GM21390 (cell line): ENCODE measurements around the gene SLC35F5.
"Not testable (repeated sequence)": the region's sequence is repeated elsewhere in the genome, so short reads cannot be mapped to it uniquely, and the experiment has no call there.

Source experiments
- ATAC-seq: cut with Tn5 transposase; IDR thresholded peaks from one replicate; pipeline ENCODE4 v1.9.1; 2021; ENCODE audit not compliant: unreplicated experiment

Gene SLC35F5

GRCh38 chr2:113755835-113756354 lies 547 bp downstream of the SLC35F5 start:
- ATAC-seq, result peak; percentile 43

DNA sequence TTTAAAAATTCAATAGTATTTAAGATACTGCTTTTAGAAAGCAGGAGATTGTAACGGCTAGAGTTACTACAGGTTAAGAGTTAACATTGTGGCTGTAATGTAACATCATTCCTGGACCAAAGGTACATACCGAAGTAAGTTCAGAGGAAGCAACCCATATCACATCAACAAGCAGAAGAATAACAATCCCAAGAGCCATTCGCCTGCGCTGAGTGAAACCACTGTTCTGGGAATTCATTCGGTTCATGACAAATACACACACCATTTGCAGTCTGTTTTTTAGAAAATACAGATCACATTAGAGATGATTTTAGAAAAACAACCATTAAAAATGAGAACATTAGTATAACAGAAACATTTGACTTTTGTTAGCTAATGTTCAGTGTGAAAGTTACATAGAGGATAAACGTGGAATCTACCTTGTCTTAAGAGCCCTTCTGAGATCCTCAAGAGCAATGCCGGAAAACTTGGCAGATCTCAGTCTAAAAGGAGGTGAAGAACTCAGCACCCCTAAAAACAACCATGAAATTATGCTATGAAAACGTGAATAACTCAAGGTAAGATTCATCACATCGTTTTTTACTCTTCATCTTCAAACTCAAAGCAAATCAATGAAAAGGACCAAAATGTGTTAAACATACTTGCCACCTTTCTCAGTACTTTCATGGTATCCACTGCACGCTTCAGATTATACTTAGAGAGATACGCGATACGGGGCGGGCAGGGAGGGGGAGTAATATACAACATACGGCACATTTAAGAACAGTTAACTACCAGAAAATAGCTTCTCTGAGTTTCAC lies 1.2 kb downstream of the SLC35F5 start:
- ATAC-seq, result no peak

- ATAC-seq, result no peak
Observed at GRCh38 chr2:113754160-113754559, 2.3 kb downstream of the SLC35F5 start.

DNA sequence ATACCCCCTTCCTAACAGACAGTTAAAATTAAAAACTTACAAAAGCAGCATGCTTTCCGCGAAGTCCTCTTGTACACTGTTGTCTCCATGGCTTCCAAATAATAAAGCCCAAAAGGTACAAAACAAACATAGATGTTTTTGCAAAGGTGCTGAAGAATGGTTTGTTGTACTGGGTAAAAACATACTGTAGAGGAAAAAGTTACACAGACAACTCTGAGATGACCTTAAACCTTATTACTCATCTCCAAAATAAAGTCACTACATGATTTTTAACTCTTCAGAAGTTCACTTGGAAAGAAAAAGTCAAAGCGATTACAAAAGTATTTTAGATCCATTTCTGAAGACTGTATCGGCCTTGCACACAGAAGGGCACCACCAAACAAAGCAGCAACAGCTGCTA lies 6.1 kb downstream of the SLC35F5 start:
- no peak for ATAC-seq

DNA sequence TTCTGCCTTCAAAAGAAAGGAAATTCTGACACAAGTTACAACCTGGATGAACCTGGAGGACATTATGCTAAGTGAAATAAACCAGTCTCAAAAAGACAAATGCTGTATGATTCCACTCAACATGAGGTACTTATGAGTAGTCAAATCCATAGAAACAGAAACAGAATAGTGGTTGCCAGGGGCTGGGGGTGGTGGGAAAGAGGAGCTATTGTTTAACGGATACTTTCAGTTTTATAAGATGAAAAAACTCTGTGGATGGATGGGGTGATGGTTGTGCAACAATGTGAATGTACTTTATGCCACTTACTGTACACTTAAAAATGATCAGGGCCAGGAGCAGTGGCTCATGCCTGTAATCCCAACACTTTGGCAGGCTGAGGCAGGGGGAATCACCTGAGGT lies 15.4 kb downstream of the SLC35F5 start:
- no peak for ATAC-seq

- no peak for ATAC-seq
Observed at GRCh38 chr2:113739849-113740248, 16.6 kb downstream of the SLC35F5 start.

DNA sequence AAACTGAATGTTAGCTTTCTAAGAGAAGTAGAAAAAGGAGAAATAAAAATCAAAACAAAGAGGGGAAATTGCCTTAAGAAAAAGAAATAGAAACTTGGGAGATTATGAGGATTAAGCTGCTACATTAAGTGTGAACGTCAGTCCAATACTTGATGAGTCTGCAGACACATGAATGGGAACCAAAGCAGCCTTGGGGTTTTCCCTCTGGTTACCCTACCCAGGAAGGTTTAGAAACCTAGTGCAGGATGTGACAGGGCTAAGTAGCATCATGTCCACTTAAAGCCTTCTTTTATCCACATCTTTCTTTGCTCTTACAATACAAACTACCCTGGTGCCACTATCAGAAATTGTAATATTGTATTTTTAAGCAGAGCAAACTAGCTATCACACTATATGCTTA lies 22.3 kb downstream of the SLC35F5 start:
- ATAC-seq, result peak; percentile 84

- no peak for ATAC-seq
Observed at GRCh38 chr2:113724010-113724409, 32.4 kb downstream of the SLC35F5 start.

DNA sequence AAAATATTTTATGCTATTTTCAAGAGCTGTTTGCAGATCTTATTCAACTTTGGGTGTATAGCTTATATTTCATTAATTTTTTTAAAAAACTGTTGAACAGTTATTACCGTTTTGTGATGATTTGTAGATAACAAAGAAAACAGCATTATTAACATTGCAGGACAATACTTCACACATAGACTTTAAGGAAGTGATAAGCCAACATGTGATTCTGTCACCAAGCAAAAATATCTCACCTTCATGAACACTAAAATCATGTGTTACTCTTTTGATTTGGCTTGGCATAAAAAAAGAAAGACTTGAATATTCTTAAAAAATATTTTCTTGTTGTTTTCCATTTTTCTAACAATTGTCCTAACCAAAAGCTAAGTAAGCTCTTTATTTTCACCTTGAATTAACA lies 33.0 kb downstream of the SLC35F5 start:
- no peak for ATAC-seq

DNA sequence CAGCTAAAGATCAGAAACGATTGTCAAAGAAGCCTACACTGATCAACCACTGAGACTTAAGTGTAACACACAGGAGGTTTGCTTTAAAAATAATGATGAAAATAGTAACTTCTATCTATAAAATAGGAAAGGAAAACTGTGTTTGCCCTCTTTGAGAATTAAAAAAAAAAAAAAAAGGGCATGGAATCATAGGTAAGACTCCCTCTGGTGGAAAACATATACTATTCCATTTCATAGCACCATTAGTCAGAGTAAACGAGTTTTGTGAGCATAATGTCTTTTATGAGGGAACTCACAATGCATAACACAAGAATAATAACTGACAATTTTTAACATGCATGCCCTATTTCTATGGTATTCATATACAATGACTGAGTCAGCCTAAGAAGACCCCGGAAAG lies 36.3 kb downstream of the SLC35F5 start:
- no peak for ATAC-seq

GRCh38 chr2:113716291-113716690 lies 40.2 kb downstream of the SLC35F5 start:
- no peak for ATAC-seq

DNA sequence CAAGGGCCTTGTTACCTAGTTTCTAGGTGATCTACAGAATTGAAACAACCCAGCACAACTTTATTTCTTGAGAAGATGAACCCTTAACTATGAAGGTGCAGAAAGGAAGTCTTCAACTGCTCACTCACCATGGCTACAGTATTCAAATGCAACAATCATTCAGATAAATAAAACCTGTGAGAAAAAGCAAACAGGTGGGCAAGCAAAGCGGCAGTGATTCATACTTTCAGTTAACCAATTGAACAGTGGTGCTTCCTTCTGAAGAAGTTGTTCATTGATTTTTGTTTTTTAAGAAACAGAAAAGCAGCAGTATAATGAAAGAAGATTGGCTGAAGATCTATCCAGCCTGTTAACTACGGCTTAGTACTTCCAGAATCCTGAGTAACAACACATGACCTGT lies 43.5 kb downstream of the SLC35F5 start:
- ATAC-seq, result no peak

- ATAC-seq, result no peak
Observed at GRCh38 chr2:113711851-113712250, 44.6 kb downstream of the SLC35F5 start.

GRCh38 chr2:113709022-113709421 lies 47.4 kb downstream of the SLC35F5 start:
- no peak for ATAC-seq

DNA sequence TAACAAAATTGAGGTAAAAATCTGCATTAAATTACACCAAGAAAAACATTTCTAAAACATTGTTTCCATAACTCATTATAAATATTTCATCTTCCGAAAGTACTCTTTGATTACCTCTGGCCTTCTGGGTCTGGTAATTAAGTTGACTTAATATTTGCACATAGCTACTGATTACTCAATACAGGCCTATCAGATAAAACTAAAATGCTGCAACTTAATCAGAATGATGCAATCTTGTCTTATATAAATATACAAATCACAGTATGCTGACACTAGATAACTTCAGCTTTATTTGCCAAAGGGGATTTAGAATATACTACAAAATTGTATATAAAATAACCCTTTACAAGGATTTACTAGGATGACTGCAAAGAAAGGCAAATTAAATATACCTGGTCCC lies 49.3 kb downstream of the SLC35F5 start:
- ATAC-seq, result no peak

- ATAC-seq, result no peak
Observed at GRCh38 chr2:113705982-113706523, 50.4 kb downstream of the SLC35F5 start.

DNA sequence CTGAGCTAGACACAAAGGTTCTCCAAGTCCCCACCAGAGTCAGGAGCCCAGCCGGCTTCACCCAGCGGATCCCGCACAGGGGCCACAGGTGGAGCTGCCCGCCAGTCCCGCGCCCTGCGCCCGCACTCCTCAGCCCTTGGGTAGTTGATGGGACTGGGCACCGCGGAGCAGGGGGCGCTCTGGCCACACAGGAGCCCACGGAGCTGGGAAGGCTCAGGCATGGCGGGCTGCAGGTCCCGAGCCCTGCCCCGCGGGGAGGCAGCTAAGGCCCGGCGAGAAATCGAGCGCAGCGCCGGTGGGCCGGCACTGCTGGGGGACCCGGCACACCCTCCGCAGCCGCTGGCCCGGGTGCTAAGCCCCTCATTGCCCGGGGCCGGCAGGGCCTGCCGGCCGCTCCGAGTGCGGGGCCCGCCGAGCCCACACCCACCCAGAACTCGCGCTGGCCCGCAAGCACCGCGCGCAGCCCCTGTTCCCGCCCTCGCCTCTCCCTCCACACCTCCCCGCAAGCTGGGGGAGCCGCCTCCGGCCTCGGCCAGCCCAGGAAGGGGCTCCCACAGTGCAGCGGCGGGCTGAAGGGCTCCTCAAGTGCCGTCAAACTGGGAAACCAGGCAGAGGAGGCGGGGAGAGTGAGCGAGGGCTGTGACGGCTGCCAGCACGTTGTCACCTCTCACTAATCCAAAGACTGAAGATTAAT lies 52.0 kb downstream of the SLC35F5 start:
- not testable (repeated sequence) for ATAC-seq

- no peak for ATAC-seq
Observed at GRCh38 chr2:113703386-113704299, 52.8 kb downstream of the SLC35F5 start.

- peak; percentile 87 for ATAC-seq
Observed at GRCh38 chr2:113700186-113700841, 56.1 kb downstream of the SLC35F5 start.

DNA sequence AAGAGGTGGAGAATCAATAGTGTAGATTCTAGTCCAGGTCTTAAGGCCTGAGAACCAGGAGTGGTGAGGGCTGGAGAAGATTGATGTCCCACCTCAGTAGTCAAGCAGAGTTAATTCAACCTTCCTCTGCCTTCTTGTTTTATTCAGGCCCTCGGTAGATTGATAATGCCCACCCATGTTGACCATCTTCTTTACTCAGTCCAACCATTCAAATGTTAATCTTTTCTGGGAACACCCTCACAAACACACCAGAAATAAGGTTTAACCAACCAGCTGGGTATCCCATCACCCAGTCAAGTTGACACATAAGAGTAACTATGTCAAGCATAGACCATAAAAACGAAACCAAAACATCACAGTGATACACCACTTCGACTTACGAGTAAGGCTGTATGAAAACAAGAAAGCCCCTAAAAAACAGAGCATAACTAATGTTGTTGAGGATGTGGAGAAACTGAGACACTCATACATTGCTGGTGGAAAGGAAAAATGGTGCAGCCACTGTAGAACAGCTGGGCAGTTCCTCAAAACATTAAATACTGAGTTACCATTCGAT lies 57.5 kb downstream of the SLC35F5 start:
- peak; percentile 58 for ATAC-seq
